ENCODE results near the gene ANKMY1. TPM values are rescaled to one million over a fixed set of nuclear protein-coding genes. Genes with fewer than 3 reads are reported as not detected.

ANKMY1 gene, protein sequence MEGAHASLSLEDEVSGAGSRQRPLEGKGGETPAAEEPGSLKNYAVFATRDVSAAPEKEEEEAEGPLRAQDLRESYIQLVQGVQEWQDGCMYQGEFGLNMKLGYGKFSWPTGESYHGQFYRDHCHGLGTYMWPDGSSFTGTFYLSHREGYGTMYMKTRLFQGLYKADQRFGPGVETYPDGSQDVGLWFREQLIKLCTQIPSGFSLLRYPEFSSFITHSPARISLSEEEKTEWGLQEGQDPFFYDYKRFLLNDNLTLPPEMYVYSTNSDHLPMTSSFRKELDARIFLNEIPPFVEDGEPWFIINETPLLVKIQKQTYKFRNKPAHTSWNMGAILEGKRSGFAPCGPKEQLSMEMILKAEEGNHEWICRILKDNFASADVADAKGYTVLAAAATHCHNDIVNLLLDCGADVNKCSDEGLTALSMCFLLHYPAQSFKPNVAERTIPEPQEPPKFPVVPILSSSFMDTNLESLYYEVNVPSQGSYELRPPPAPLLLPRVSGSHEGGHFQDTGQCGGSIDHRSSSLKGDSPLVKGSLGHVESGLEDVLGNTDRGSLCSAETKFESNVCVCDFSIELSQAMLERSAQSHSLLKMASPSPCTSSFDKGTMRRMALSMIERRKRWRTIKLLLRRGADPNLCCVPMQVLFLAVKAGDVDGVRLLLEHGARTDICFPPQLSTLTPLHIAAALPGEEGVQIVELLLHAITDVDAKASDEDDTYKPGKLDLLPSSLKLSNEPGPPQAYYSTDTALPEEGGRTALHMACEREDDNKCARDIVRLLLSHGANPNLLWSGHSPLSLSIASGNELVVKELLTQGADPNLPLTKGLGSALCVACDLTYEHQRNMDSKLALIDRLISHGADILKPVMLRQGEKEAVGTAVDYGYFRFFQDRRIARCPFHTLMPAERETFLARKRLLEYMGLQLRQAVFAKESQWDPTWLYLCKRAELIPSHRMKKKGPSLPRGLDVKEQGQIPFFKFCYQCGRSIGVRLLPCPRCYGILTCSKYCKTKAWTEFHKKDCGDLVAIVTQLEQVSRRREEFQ
- 8.5 to 10.6 TPM (median 9.9 TPM) in 5 replicates for total RNA-seq (2022; extraction: Qiagen RNA extraction)

DNA sequence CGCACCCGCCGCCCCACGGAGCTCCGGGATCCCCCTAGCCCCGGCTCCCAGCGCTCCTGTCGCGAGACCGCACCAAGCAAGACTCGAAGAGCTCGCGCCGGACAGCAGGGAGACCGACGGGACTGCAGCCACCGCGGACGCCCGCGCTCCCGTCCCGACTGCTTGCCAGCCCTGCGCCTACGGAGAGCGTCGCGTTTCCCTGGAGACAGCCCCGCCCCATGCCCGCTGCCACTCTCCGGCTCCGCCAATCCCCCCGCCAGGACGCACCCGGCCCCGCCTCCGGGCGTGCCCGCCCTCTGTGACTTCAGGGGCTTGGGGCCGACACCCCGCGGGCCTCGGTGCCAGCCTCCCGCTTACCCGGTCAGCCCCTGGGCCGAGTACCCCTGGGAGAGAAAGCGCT, at the start of gene ANKMY1:
Gene ANKMY1, minus strand, starts transcription at position 181 of the 400 bp plus-strand sequence. CDS start 653 bp downstream, outside the sequence.

DNA sequence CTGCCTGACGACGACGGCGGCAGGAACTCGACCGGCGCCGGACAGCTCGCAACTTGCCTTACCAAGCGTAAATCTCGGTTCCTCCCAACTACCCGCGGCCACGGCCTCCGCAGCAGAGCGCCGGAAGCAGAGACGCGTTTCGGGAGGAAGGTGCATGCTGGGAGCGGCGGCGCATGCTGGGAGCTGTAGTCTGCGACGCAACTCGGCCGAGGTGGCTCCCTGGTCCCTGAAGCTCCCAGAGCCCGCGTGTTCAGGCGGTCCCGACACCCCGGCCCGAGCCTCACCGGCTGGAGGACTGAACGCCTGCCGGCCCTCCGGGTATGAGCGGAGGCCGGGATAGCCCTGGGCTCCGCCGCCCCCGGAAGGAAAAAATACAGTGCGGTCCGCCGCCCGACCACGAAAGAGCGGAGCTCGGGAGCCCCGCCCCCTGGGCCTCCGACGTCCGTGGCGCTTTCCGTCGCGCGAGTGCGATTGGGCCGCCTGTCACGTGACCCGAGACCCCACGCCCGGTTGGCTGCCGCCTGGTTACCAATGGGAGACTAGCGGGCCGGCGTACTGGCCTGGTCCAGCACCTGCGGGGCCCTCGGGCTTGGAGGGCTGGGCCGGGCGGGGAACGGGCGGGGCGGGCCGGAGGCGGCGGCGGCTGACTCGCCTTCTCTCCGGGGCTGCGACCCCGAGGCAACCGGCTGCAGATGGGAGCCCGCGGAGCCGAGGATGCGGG, 28.6 kb upstream of the ANKMY1 start, which contains the start of gene CAPN10:
Gene CAPN10, plus strand, starts transcription at position 537 of the 721 bp plus-strand sequence. Its CDS starts 178 bp downstream, at position 715.

DNA sequence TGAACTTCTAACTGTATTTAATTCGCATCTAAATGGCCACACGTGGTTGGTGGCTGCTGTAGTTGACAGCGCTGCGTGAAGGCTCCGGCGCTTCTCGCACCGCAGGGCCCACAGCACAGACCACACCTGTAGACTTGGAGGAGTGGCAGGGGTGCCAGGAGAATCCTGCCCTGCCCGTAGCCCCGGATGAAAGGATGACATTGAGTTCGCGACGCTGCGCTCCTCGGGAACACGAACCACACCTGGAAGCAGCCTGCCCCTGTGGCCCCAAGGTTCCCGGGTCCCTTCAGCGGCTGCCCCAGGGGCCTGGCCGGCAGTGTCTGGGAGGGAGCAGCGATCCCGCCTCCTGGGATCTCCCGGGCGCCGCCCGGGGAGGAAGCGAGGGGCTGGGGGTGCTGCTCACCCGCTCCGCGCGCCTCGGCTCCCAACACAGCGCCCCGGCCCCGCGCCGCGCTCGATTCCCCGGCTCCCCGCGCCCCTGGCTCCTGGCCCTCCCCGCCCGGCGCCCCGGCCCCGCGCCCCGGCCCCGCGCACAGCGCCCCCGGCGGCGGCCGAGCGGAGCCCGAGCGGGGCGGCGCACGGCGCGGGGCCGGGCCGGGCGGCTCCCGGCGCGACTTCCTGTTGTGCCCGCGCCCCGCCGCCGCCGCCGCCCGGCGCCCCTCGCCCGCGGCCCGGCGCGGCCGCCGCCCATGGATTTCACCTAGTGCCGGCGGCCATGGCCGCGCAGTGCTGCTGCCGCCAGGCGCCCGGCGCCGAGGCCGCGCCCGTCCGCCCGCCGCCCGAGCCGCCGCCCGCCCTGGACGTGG, 10.3 kb upstream of the ANKMY1 start, which contains the start of gene RNPEPL1:
Gene RNPEPL1, plus strand, starts transcription at position 613 of the 806 bp plus-strand sequence. Its CDS starts 103 bp downstream, at position 716.

DNA sequence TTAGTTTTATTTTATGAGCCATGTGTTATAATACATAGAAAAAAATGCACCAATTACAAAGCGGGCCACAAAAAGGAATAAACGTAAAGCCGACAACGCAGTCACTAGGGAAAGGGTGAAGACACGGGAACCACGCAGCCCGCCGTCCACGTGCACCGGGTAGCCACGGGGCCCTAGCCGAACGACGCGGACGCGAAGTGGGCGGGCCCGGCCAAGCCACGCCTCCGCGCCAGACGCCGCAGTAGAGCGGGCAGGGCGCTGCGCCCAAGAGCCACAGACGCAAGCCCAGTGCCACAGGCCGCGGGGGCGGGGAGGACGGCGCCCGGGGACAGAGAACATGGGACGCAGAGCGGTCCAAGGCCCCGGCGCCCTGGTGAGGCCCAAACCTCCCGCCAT, 2.3 kb upstream of the ANKMY1 start, which contains the start of gene DUSP28:
Gene DUSP28, plus strand, starts transcription at position 274 of the 396 bp plus-strand sequence. CDS start 328 bp downstream, outside the sequence.

DNA sequence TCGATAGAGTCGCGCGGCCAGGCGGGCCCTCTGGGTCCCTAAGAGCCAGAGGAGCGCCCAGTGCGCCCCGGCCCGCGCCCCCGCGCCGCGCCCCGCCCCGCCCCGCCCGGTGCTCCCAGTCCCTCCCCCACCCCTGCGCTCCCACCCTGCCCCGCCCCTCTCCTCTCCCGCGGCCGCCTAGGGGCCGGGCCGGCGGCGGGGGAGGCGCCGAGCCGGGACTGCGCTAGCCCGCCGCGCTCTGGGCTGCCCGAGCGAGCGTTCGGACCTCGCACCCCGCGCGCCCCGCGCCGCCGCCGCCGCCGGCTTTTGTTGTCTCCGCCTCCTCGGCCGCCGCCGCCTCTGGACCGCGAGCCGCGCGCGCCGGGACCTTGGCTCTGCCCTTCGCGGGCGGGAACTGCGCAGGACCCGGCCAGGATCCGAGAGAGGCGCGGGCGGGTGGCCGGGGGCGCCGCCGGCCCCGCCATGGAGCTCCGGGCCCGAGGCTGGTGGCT, 122.3 kb downstream of the ANKMY1 start, which contains the start of gene GPC1:
Gene GPC1, plus strand, starts transcription at position 207 of the 491 bp plus-strand sequence. Its CDS starts 256 bp downstream, at position 463.

Other genes with a start within 250 kb of the ANKMY1 start
- gene GPC1, start 122.3 kb downstream of the ANKMY1 start, total RNA-seq (2022; extraction: Qiagen RNA extraction) = 183 to 261 TPM (median 244 TPM) in 5 replicates
- gene DUSP28, start 2.4 kb upstream of the ANKMY1 start, total RNA-seq (2022; extraction: Qiagen RNA extraction) = 5.4 to 8.2 TPM (median 7.6 TPM) in 5 replicates
- gene RNPEPL1, start 10.5 kb upstream of the ANKMY1 start, total RNA-seq (2022; extraction: Qiagen RNA extraction) = 43.7 to 68.2 TPM (median 64.4 TPM) in 5 replicates
- gene CAPN10, start 28.7 kb upstream of the ANKMY1 start, total RNA-seq (2022; extraction: Qiagen RNA extraction) = 13.5 to 26.8 TPM (median 24.5 TPM) in 5 replicates
- 0.24 to 1.1 TPM (median 0.77 TPM) in 5 replicates for gene GPR35, start 67.5 kb upstream of the ANKMY1 start, total RNA-seq (2022; extraction: Qiagen RNA extraction)
- not detected in 5 replicates for gene AQP12B, start 124.9 kb upstream of the ANKMY1 start, total RNA-seq (2022; extraction: Qiagen RNA extraction)
- not detected in 5 replicates for gene AQP12A, start 133.9 kb upstream of the ANKMY1 start, total RNA-seq (2022; extraction: Qiagen RNA extraction)

Data from A549 treated with AZD2906 at 1 μM for 4 hours (cell line).